Forelimb muscle (tissue), 1 donor: Measurements from ENCODE around the gene CDC123. TPM values are rescaled to one million over a fixed set of nuclear protein-coding genes. Genes with fewer than 3 reads are reported as not detected.

Experiments
- polyA plus RNA-seq: library from polyadenylated mRNA; unstranded; fragments of 120-200 nt; gene quantifications from one replicate; pipeline ENCODE4 v1.2.1, GENCODE V29; 2013; ENCODE audit not compliant: insufficient read length

Gene CDC123
- polyA plus RNA-seq, 1 donor, result 81.3 TPM

Other genes with a start within 250 kb of the CDC123 start
- 21.3 TPM for gene UPF2, start 153.4 kb upstream of the CDC123 start, polyA plus RNA-seq
- gene DHTKD1, start 127.2 kb upstream of the CDC123 start, polyA plus RNA-seq, result 10.0 TPM
- 11.7 TPM for gene SEC61A2, start 66.5 kb upstream of the CDC123 start, polyA plus RNA-seq
- gene NUDT5, start 297 bp upstream of the CDC123 start, polyA plus RNA-seq, result 21.7 TPM
- 3.6 TPM for gene CAMK1D, start 153.4 kb downstream of the CDC123 start, polyA plus RNA-seq